Peyer's patch (tissue), 4 donors: ENCODE data around the gene CNTNAP2. TPM values are rescaled to one million over a fixed set of nuclear protein-coding genes. Genes with fewer than 3 reads are reported as not detected.
"Not testable (repeated sequence)": the region's sequence is repeated elsewhere in the genome, so short reads cannot be mapped to it uniquely, and the experiment has no call there.

Experiments
- DNase-seq, 3 donors: peaks; one replicate each; pipeline ENCODE4 v3.0.0-alpha.2; 2017 to 2019
- H3K27ac ChIP-seq, 4 donors: fragments of 200-600 bp; sonication (generic); one replicate each; pipeline ENCODE4 v1.5.1; 2016 to 2019
- H3K27me3 ChIP-seq, 2 donors: fragments of 200-600 bp; sonication (generic); one replicate each; pipeline ENCODE4 v1.5.1; 2019
- H3K36me3 ChIP-seq, 3 donors: fragments of 200-600 bp; sonication (generic); one replicate each; pipeline ENCODE4 v1.5.1; 2016 to 2019
- H3K4me1 ChIP-seq, 4 donors: fragments of 200-600 bp; sonication (generic); one replicate each; pipeline ENCODE4 v1.5.1; 2016 to 2019
- H3K4me3 ChIP-seq, 4 donors: fragments of 200-600 bp; sonication (generic); 1 replicate in 3 of 4; 2 replicates in 1 of 4; pipeline ENCODE4 v1.5.1; 2016 to 2019; ENCODE audit warnings: mild to moderate bottlenecking in 1 of 4
- H3K9me3 ChIP-seq, 4 donors: fragments of 200-600 bp; sonication (generic); one replicate each; pipeline ENCODE4 v1.5.1; 2016 to 2019; ENCODE audit warnings: mild to moderate bottlenecking in 1 of 4
- POLR2A ChIP-seq, 2 donors: fragments of 450-650 bp; IDR thresholded peaks; one replicate each; pipeline ENCODE4 v1.5.1; 2017; ENCODE audit warnings: antibody characterized with exemption in 2 of 2, mild to moderate bottlenecking in 2 of 2, moderate library complexity in 2 of 2
- total RNA-seq, 4 donors: library from RNA; depleted of rRNA; stranded (reverse); fragments of >200 nt; gene quantifications; one replicate each; pipeline ENCODE4 v1.1.0, GENCODE V29; 2016
- TF ChIP-seq, protein P1 (sequence below), 6 experiments: fragments of 450-650 bp in 4 of 6; fragments of 200-600 bp in 2 of 6; sonication (generic) in 1 of 6; IDR thresholded peaks; one replicate each; pipeline ENCODE4 v1.5.1; 2017 to 2019; ENCODE audit warnings: antibody characterized with exemption in 6 of 6, mild to moderate bottlenecking in 3 of 6, moderate library complexity in 1 of 6

Gene CNTNAP2
- total RNA-seq, 4 donors from 2014 or later, result 1.5 to 4.9 (median 3.6) TPM

GRCh38 chr7:148422030-148422429, 2305.4 kb downstream of the CNTNAP2 start:
- TF ChIP-seq, protein P1, sequence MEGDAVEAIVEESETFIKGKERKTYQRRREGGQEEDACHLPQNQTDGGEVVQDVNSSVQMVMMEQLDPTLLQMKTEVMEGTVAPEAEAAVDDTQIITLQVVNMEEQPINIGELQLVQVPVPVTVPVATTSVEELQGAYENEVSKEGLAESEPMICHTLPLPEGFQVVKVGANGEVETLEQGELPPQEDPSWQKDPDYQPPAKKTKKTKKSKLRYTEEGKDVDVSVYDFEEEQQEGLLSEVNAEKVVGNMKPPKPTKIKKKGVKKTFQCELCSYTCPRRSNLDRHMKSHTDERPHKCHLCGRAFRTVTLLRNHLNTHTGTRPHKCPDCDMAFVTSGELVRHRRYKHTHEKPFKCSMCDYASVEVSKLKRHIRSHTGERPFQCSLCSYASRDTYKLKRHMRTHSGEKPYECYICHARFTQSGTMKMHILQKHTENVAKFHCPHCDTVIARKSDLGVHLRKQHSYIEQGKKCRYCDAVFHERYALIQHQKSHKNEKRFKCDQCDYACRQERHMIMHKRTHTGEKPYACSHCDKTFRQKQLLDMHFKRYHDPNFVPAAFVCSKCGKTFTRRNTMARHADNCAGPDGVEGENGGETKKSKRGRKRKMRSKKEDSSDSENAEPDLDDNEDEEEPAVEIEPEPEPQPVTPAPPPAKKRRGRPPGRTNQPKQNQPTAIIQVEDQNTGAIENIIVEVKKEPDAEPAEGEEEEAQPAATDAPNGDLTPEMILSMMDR (IDR thresholded peaks at IDR 0.05), result no peak
- no peak for TF ChIP-seq POLR2A (IDR thresholded peaks at IDR 0.05)
- Histone ChIP-seq H3K27ac (no peak overlapping the region), H3K36me3 (no peaks in the 10 kb centered on the region), H3K9me3 (no peaks in the 10 kb centered on the region), H3K4me3 (no peak overlapping the region), H3K4me1 (no peaks in the 10 kb centered on the region), H3K27me3 (no peaks in the 10 kb centered on the region)
- DNase-seq, result no peak

- DNase-seq, H3K4me1 ChIP-seq: not testable (repeated sequence)
Observed at GRCh38 chr7:148426393-148426792, 2309.8 kb downstream of the CNTNAP2 start.

DNA sequence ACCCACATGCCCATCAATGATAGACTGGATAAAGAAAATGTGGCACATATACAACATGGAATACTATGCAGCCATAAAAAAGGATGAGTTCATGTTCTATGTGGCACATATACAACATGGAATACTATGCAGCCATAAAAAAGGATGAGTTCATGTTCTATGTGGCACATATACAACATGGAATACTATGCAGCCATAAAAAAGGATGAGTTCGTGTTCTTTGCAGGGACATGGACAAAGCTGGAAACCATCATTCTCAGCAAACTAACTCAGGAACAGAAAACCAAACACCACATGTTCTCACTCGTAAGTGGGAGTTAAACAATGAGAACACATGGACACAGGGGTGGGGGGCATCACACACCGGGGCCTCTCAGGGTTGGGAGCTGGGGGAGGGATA, 2314.1 kb downstream of the CNTNAP2 start:
- H3K4me3 ChIP-seq, DNase-seq, H3K9me3 ChIP-seq, H3K27me3 ChIP-seq, H3K36me3 ChIP-seq, H3K4me1 ChIP-seq, H3K27ac ChIP-seq: not testable (repeated sequence)

More at GRCh38 chr7:148426393-148426792, 2309.8 kb downstream of the CNTNAP2 start:
- not testable (repeated sequence) for H3K36me3 ChIP-seq, H3K27ac ChIP-seq, H3K9me3 ChIP-seq, H3K4me3 ChIP-seq, H3K27me3 ChIP-seq

GRCh38 chr7:148433521-148434180, 2317.1 kb downstream of the CNTNAP2 start:
- Histone ChIP-seq H3K4me1 (peaks cover 0 to 7% (median 0%) of the 10 kb centered on the region in 4 donors), H3K4me3 (no peak overlapping the region), H3K27me3 (no peaks in the 10 kb centered on the region), H3K27ac (no peak overlapping the region), H3K36me3 (no peaks in the 10 kb centered on the region), H3K9me3 (no peaks in the 10 kb centered on the region)
- TF ChIP-seq POLR2A (IDR thresholded peaks at IDR 0.05), result no peak
- TF ChIP-seq, protein P1 (IDR thresholded peaks at IDR 0.05), result no peak
- DNase-seq, result no peak

- TF ChIP-seq POLR2A (IDR thresholded peaks at IDR 0.05), result no peak
- TF ChIP-seq, protein P1 (IDR thresholded peaks at IDR 0.05), result no peak
- Histone ChIP-seq H3K4me3 (no peak overlapping the region), H3K27me3 (no peaks in the 10 kb centered on the region), H3K36me3 (no peaks in the 10 kb centered on the region), H3K27ac (no peak overlapping the region), H3K4me1 (peaks cover 0 to 7% (median 0%) of the 10 kb centered on the region in 4 donors), H3K9me3 (no peaks in the 10 kb centered on the region)
- DNase-seq, result no peak
Observed at GRCh38 chr7:148434181-148434757, 2317.7 kb downstream of the CNTNAP2 start.

- DNase-seq, result no peak
- TF ChIP-seq POLR2A (IDR thresholded peaks at IDR 0.05), result no peak
- TF ChIP-seq, protein P1 (IDR thresholded peaks at IDR 0.05), result no peak
- H3K9me3 ChIP-seq, result no peaks in the 10 kb centered on the region
- no peaks in the 10 kb centered on the region for H3K36me3 ChIP-seq
- no peaks in the 10 kb centered on the region for H3K27me3 ChIP-seq
- no peak overlapping the region for H3K4me3 ChIP-seq
- peaks cover 0 to 7% (median 0%) of the 10 kb centered on the region in 4 donors for H3K4me1 ChIP-seq
- H3K27ac ChIP-seq, result no peak overlapping the region
Observed at GRCh38 chr7:148434887-148435286, 2318.3 kb downstream of the CNTNAP2 start.
